Spleen (tissue), 11 donors: ENCODE results near the gene SH3TC2. TPM values are rescaled to one million over a fixed set of nuclear protein-coding genes. Genes with fewer than 3 reads are reported as not detected.

Experiments
- DNase-seq: peaks from one replicate; pipeline ENCODE4 v3.0.0-alpha.2; 2020
- H3K27ac ChIP-seq, 8 donors: fragments of 200-600 bp; sonication (generic) in 7 of 8; 1 replicate in 4 of 8; 2 replicates in 4 of 8; pipeline versions ENCODE4 v1.5.0 to v1.8.0; 2016 to 2021; ENCODE audit warnings: inconsistent platforms in 4 of 8, mild to moderate bottlenecking in 4 of 8, moderate library complexity in 1 of 8
- H3K27me3 ChIP-seq, 7 donors: fragments of 200-600 bp; sonication (generic) in 6 of 7; replicated peaks in 1 of 7; 1 replicate in 4 of 7; 2 replicates in 3 of 7; pipeline versions ENCODE4 v1.5.0 to v1.8.0; 2016 to 2021; ENCODE audit warnings: inconsistent platforms in 3 of 7, mild to moderate bottlenecking in 1 of 7
- H3K36me3 ChIP-seq, 6 donors: fragments of 200-600 bp; sonication (generic) in 5 of 6; 1 replicate in 4 of 6; 2 replicates in 2 of 6; pipeline versions ENCODE4 v1.5.0 to v1.8.0; 2016 to 2021; ENCODE audit warnings: inconsistent platforms in 2 of 6
- H3K4me1 ChIP-seq, 6 donors: fragments of 200-600 bp; sonication (generic) in 5 of 6; 1 replicate in 3 of 6; 2 replicates in 3 of 6; pipeline versions ENCODE4 v1.5.0 to v1.8.0; 2016 to 2021; ENCODE audit warnings: inconsistent platforms in 3 of 6
- H3K4me3 ChIP-seq, 8 donors: fragments of 200-600 bp; sonication (generic) in 7 of 8; 1 replicate in 4 of 8; 2 replicates in 4 of 8; pipeline versions ENCODE4 v1.5.0 to v1.8.0; 2016 to 2021; ENCODE audit warnings: inconsistent platforms in 4 of 8, mild to moderate bottlenecking in 4 of 8, moderate library complexity in 2 of 8
- H3K9me3 ChIP-seq, 8 donors: fragments of 200-600 bp; sonication (generic) in 7 of 8; 1 replicate in 4 of 8; 2 replicates in 4 of 8; pipeline versions ENCODE4 v1.5.0 to v1.8.0; 2016 to 2021; ENCODE audit warnings: inconsistent platforms in 4 of 8
- CTCF ChIP-seq, 11 experiments: fragments of 200-600 bp in 7 of 11; fragments of 450-650 bp in 4 of 11; sonication (generic) in 4 of 11; IDR thresholded peaks in 8 of 11; conservative IDR thresholded peaks in 3 of 11; 1 replicate in 7 of 11; 2 replicates in 4 of 11; pipeline versions ENCODE4 v1.4.0 to v1.8.0; 2016 to 2021; ENCODE audit warnings: antibody characterized with exemption in 11 of 11, inconsistent platforms in 4 of 11, mild to moderate bottlenecking in 1 of 11
- POLR2A ChIP-seq, 3 donors: fragments of 450-650 bp; IDR thresholded peaks; one replicate each; pipeline ENCODE4 v1.5.1; 2017; ENCODE audit warnings: antibody characterized with exemption in 3 of 3, mild to moderate bottlenecking in 1 of 3
- POLR2AphosphoS5 ChIP-seq, 3 donors: sonication (generic); formaldehyde crosslinking; IDR thresholded peaks; one replicate each; pipeline ENCODE4 v1.5.1; 2017; ENCODE audit warnings: antibody characterized with exemption in 3 of 3
- WGBS, 5 donors: extraction: QIAGEN DNeasy Blood & Tissue Kit in 3 of 5; methylation state at CpG; one replicate each; pipeline versions ENCODE4 v1.1.5 to v1.1.7; 2013 to 2018; 5-methylcytosine and 5-hydroxymethylcytosine counted together
- intact Hi-C: fragments of 100-400 bp; cut with DNase I; formaldehyde crosslinking; loops from one replicate; pipeline ENCODE4 v1.15.0; 2023; ENCODE audit warnings: low total_unique reads
- polyA plus RNA-seq, 3 donors: library from polyadenylated mRNA; stranded (reverse); fragments of 200-250 nt; gene quantifications; one replicate each; pipeline ENCODE4 v1.2.1, GENCODE V29; 2013
- total RNA-seq, 7 donors: library from RNA; depleted of rRNA in 3 of 7; stranded (reverse); fragments of >200 nt in 3 of 7; fragmentation: NEBNext Ultra II Directional in 4 of 7; extraction: Animal tissue kit (Norgen Biotek cat#: 25700) in 4 of 7; gene quantifications; one replicate each; pipeline versions ENCODE4 v1.1.0 to v1.2.1, GENCODE V29; 2016 to 2021
- donor health status: healthy with polysubstance abuse.
- donor health status: DM: no; HTN: no; CAD: no; lungs with moderate emphysema.
- donor health status: DM: no; HTN: no; CAD: no.
- donor health status: Bipolar disorder and iron deficiency.
- donor health status: healthy.
- donor health status: DM: no; HTN: no; CAD: no.
- donor health status: DM: yes; HTN: yes; CAD: no.

The SH3TC2 gene
- total and polyA plus RNA-seq, 10 donors: 0.02 to 2.8 (median 1.4) TPM

GRCh38 chr5:149030392-149030791 is 32.5 kb downstream of the SH3TC2 start:
- Histone ChIP-seq H3K27ac (no peak overlapping the region), H3K27me3 (no peaks in the 10 kb centered on the region), H3K9me3 (no peaks in the 10 kb centered on the region), H3K4me3 (no peak overlapping the region), H3K4me1 (peaks cover 0 to 5% (median 2%) of the 10 kb centered on the region in 6 donors), H3K36me3 (no peaks in the 10 kb centered on the region)
- DNase-seq: no peak
- intact Hi-C loops: no loop called here
- WGBS, 5 donors: 86 to 93% (median 88%) methylated on average over 3 of the region's 3 CpGs
- no peak for TF ChIP-seq POLR2A (IDR thresholded peaks at IDR 0.05)
- TF ChIP-seq CTCF (IDR thresholded peaks at IDR 0.05 in 8 of 11, conservative IDR thresholded peaks at IDR 0.05 in 3 of 11): no peak
- no peak for TF ChIP-seq POLR2AphosphoS5 (IDR thresholded peaks at IDR 0.05)

GRCh38 chr5:149028984-149029383 is 33.9 kb downstream of the SH3TC2 start:
- no peak for TF ChIP-seq POLR2AphosphoS5 (IDR thresholded peaks at IDR 0.05)
- no peak for TF ChIP-seq CTCF (IDR thresholded peaks at IDR 0.05 in 8 of 11, conservative IDR thresholded peaks at IDR 0.05 in 3 of 11)
- TF ChIP-seq POLR2A (IDR thresholded peaks at IDR 0.05): no peak
- no peak overlapping the region for H3K27ac ChIP-seq
- intact Hi-C loops: no loop called here
- H3K27me3 ChIP-seq: no peaks in the 10 kb centered on the region
- 83 to 94% (median 89%) methylated on average over 5 of the region's 5 CpGs for WGBS, 5 donors
- no peaks in the 10 kb centered on the region for H3K9me3 ChIP-seq
- no peak for DNase-seq
- no peaks in the 10 kb centered on the region for H3K4me1 ChIP-seq
- H3K4me3 ChIP-seq: no peak overlapping the region
- no peaks in the 10 kb centered on the region for H3K36me3 ChIP-seq

- no peak overlapping the region for H3K4me3 ChIP-seq
- no peaks in the 10 kb centered on the region for H3K36me3 ChIP-seq
- H3K27ac ChIP-seq: no peak overlapping the region
- no peak for DNase-seq
- 79 to 96% (median 91%) methylated on average over 1 to 6 of the region's 6 CpGs for WGBS, 5 donors
- no peaks in the 10 kb centered on the region for H3K27me3 ChIP-seq
- TF ChIP-seq POLR2A (IDR thresholded peaks at IDR 0.05): no peak
- TF ChIP-seq POLR2AphosphoS5 (IDR thresholded peaks at IDR 0.05): no peak
- no peak for TF ChIP-seq CTCF (IDR thresholded peaks at IDR 0.05 in 8 of 11, conservative IDR thresholded peaks at IDR 0.05 in 3 of 11)
- H3K9me3 ChIP-seq: no peaks in the 10 kb centered on the region
- intact Hi-C loops: no loop called here
- no peaks in the 10 kb centered on the region for H3K4me1 ChIP-seq
Observed at GRCh38 chr5:149028161-149028560, 34.7 kb downstream of the SH3TC2 start.

GRCh38 chr5:149027636-149028035 is 35.2 kb downstream of the SH3TC2 start:
- no peak for DNase-seq
- TF ChIP-seq CTCF (IDR thresholded peaks at IDR 0.05 in 8 of 11, conservative IDR thresholded peaks at IDR 0.05 in 3 of 11): no peak
- no peak for TF ChIP-seq POLR2A (IDR thresholded peaks at IDR 0.05)
- TF ChIP-seq POLR2AphosphoS5 (IDR thresholded peaks at IDR 0.05): no peak
- WGBS, 5 donors: 91 to 98% (median 94%) methylated on average over 6 to 12 of the region's 12 CpGs
- no peak overlapping the region for H3K4me3 ChIP-seq
- H3K27ac ChIP-seq: no peak overlapping the region
- no peaks in the 10 kb centered on the region for H3K4me1 ChIP-seq
- intact Hi-C loops: no loop called here
- H3K36me3 ChIP-seq: no peaks in the 10 kb centered on the region
- H3K9me3 ChIP-seq: no peaks in the 10 kb centered on the region
- no peaks in the 10 kb centered on the region for H3K27me3 ChIP-seq
